ENCODE data around the gene CEACAM21.

DNA sequence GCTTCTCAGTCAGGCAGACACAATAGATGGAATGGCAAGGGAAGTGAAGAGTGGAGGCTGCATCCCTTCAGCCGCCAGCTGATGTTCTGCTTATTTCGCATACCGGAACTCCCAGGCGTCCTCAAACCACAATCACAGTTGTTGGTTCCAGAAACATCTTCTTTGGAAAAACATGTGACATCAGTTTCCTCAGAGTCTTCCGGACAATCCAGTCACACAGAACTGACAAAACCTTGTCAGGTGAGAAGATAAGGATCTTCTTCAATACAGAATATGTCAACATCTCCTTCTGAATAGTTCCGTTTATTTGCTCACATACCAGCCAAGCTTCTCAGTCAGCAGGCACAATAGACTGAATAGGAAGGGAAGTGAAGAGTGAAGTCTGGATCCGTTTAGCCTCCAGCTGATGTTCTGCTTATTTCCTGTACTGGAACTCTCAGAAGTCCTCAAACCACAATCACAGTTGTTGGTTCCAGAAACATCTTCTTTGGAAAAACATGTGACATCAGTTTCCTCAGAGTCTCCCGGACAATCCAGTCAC is 45.1 kb upstream of the CEACAM21 start:
- TF ChIP-seq, protein P1, sequence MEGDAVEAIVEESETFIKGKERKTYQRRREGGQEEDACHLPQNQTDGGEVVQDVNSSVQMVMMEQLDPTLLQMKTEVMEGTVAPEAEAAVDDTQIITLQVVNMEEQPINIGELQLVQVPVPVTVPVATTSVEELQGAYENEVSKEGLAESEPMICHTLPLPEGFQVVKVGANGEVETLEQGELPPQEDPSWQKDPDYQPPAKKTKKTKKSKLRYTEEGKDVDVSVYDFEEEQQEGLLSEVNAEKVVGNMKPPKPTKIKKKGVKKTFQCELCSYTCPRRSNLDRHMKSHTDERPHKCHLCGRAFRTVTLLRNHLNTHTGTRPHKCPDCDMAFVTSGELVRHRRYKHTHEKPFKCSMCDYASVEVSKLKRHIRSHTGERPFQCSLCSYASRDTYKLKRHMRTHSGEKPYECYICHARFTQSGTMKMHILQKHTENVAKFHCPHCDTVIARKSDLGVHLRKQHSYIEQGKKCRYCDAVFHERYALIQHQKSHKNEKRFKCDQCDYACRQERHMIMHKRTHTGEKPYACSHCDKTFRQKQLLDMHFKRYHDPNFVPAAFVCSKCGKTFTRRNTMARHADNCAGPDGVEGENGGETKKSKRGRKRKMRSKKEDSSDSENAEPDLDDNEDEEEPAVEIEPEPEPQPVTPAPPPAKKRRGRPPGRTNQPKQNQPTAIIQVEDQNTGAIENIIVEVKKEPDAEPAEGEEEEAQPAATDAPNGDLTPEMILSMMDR (IDR thresholded peaks at IDR 0.05) = no peak
- TF ChIP-seq POLR2A (IDR thresholded peaks at IDR 0.05) = no peak
